Astrocyte (in vitro differentiated cells and primary cell): ENCODE data around the gene HBZ. TPM values are rescaled to one million over a fixed set of nuclear protein-coding genes. Genes with fewer than 3 reads are reported as not detected.
A peak's percentile ranks its signal among the peaks of the same experiment; 100 is the strongest.

Experiments used
- DNase-seq: peaks from one replicate; pipeline ENCODE4 v3.0.0-alpha.2; 2010; ENCODE audit warnings: low read depth
- FAIRE-seq: peaks from 2 replicates; lab custom pipeline; 2011; peaks lifted over from hg19 to GRCh38; lab: Jason Lieb, UNC
- H2AFZ ChIP-seq: 2 replicates; pipeline ENCODE4 v1.6.0; 2012; ENCODE audit warnings: low read depth, low read length, inconsistent platforms
- H3K27ac ChIP-seq: 2 replicates; pipeline ENCODE4 v1.5.1; 2011; ENCODE audit warnings: low read depth, low read length, inconsistent platforms
- H3K27me3 ChIP-seq: 2 replicates; pipeline ENCODE4 v1.6.0; 2011; ENCODE audit warnings: low read length, inconsistent platforms; ENCODE audit not compliant: insufficient read depth
- H3K36me3 ChIP-seq: 2 replicates; pipeline ENCODE4 v1.5.1; 2011; ENCODE audit warnings: low read length, inconsistent platforms; ENCODE audit not compliant: insufficient read depth
- H3K4me1 ChIP-seq: 2 replicates; pipeline ENCODE4 v1.5.1; 2011; ENCODE audit warnings: low read length, inconsistent platforms; ENCODE audit not compliant: insufficient read depth
- H3K4me2 ChIP-seq: 2 replicates; pipeline ENCODE4 v1.6.0; 2012; ENCODE audit warnings: low read length, inconsistent platforms
- H3K4me3 ChIP-seq: 2 replicates; pipeline ENCODE4 v1.5.1; 2011; ENCODE audit warnings: low read depth, mild to moderate bottlenecking, low read length, inconsistent platforms; ENCODE audit not compliant: insufficient read depth
- H3K79me2 ChIP-seq: 2 replicates; pipeline ENCODE4 v1.6.0; 2012; ENCODE audit warnings: mild to moderate bottlenecking, low read length, inconsistent platforms; ENCODE audit not compliant: insufficient read depth
- H3K9ac ChIP-seq: 2 replicates; pipeline ENCODE4 v1.6.0; 2012; ENCODE audit warnings: mild to moderate bottlenecking, low read length, inconsistent platforms
- H3K9me3 ChIP-seq: 2 replicates; pipeline ENCODE4 v1.5.1; 2012; ENCODE audit warnings: low read depth, mild to moderate bottlenecking, low read length, inconsistent platforms; ENCODE audit not compliant: insufficient read depth
- H4K20me1 ChIP-seq: 2 replicates; pipeline ENCODE4 v1.6.0; 2012; ENCODE audit warnings: low read length, inconsistent platforms; ENCODE audit not compliant: insufficient read depth
- H3K27ac Mint-ChIP-seq: one replicate; pipeline ENCODE4 v1.8.0; 2021; ENCODE audit warnings: mild to moderate bottlenecking, mixed read lengths; ENCODE audit not compliant: unreplicated experiment
- H3K27me3 Mint-ChIP-seq: one replicate; pipeline ENCODE4 v1.8.0; 2021; ENCODE audit warnings: low read depth, mixed read lengths; ENCODE audit not compliant: unreplicated experiment
- H3K36me3 Mint-ChIP-seq: one replicate; pipeline ENCODE4 v1.8.0; 2021; ENCODE audit warnings: low read depth, mixed read lengths; ENCODE audit not compliant: unreplicated experiment
- H3K4me1 Mint-ChIP-seq: one replicate; pipeline ENCODE4 v1.8.0; 2021; ENCODE audit warnings: low read depth, mixed read lengths; ENCODE audit not compliant: unreplicated experiment
- H3K4me3 Mint-ChIP-seq: one replicate; pipeline ENCODE4 v1.8.0; 2021; ENCODE audit warnings: mild to moderate bottlenecking, moderate library complexity, mixed read lengths; ENCODE audit not compliant: unreplicated experiment
- H3K9me3 Mint-ChIP-seq: one replicate; pipeline ENCODE4 v1.8.0; 2021; ENCODE audit warnings: mild to moderate bottlenecking, mixed read lengths; ENCODE audit not compliant: unreplicated experiment
- CTCF ChIP-seq: IDR thresholded peaks from 2 replicates; pipeline ENCODE4 v1.5.1; 2011; ENCODE audit warnings: low read depth, mild to moderate bottlenecking, inconsistent platforms, low read length, moderate library complexity; ENCODE audit not compliant: insufficient read depth
- EZH2 ChIP-seq: IDR thresholded peaks from 2 replicates; pipeline ENCODE4 v1.6.1; 2012; ENCODE audit warnings: mild to moderate bottlenecking, low read length, inconsistent platforms; ENCODE audit not compliant: insufficient read depth
- total RNA-seq: library from RNA; stranded (reverse); gene quantifications from 2 replicates; pipeline ENCODE4 v1.2.1, GENCODE V29; 2021

Gene HBZ
- total RNA-seq, 1 donor from 2014 or later, result not detected

DNA sequence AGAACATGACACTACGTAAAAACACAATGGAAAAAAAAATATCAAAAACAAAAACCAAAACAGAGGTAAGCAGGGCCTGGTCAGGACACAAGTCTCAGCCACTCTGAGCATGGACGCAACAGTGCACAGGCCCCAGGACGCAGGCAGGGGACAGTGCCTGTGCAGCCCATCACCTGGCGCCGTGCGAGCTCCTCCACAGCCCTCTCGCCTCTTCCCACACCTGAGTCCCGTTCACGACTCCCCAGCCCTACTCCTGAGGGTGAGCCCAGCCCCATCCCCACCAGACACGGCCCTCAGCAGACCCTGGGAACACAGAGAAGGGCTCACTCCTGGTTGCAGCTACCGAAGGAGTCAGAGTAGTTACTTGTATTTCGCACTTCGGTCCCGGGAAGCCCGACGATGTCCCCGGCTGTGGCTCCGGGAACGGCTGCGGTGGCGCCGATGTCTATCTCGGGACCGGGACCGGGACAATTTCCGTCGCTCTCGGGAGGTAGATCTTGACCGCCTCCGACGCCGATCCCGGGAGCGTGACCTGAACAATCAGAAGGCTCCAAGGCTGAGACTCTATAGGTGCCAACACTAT, 37.3 kb downstream of the HBZ start:
- FAIRE-seq, result no peak
- peaks cover 31% of the 10 kb centered on the region for H3K36me3 Mint-ChIP-seq
- no peak for TF ChIP-seq EZH2
- no peak for TF ChIP-seq CTCF
- no peaks in the 10 kb centered on the region for H3K27me3 Mint-ChIP-seq
- H3K4me1 ChIP-seq, result no peaks in the 10 kb centered on the region
- no peak overlapping the region for H3K4me3 Mint-ChIP-seq
- no peak overlapping the region for H3K4me2 ChIP-seq
- DNase-seq, result no peak
- H2AFZ ChIP-seq, result no peak overlapping the region
- H3K27me3 ChIP-seq, result no peaks in the 10 kb centered on the region
- H3K27ac Mint-ChIP-seq, result no peak overlapping the region
- no peak overlapping the region for H3K9ac ChIP-seq
- no peak overlapping the region for H3K4me3 ChIP-seq
- no peaks in the 10 kb centered on the region for H3K9me3 ChIP-seq
- H3K9me3 Mint-ChIP-seq, result no peaks in the 10 kb centered on the region
- peaks cover 37% of the 10 kb centered on the region for H3K36me3 ChIP-seq
- peaks cover 73% of the 10 kb centered on the region for H4K20me1 ChIP-seq
- peaks cover 6% of the 10 kb centered on the region for H3K79me2 ChIP-seq
- H3K4me1 Mint-ChIP-seq, result peaks cover 9% of the 10 kb centered on the region
- no peak overlapping the region for H3K27ac ChIP-seq

GRCh38 chr16:191831-192230, 39.4 kb downstream of the HBZ start:
- Histone ChIP-seq H3K9ac (peak overlapping the region; percentile 14), H3K27me3 (no peaks in the 10 kb centered on the region), H3K27ac (no peak overlapping the region), H3K4me3 (no peak overlapping the region), H2AFZ (no peak overlapping the region), H3K4me1 (no peaks in the 10 kb centered on the region), H3K79me2 (peaks cover 15% of the 10 kb centered on the region), H3K4me2 (peak overlapping the region; percentile 4), H4K20me1 (peaks cover 75% of the 10 kb centered on the region), H3K9me3 (no peaks in the 10 kb centered on the region), H3K36me3 (peaks cover 47% of the 10 kb centered on the region)
- H3K4me1 Mint-ChIP-seq, result peaks cover 9% of the 10 kb centered on the region
- peak overlapping the region; percentile 38 for H3K27ac Mint-ChIP-seq
- no peaks in the 10 kb centered on the region for H3K9me3 Mint-ChIP-seq
- TF ChIP-seq CTCF, result no peak
- TF ChIP-seq EZH2, result no peak
- FAIRE-seq (no peak), DNase-seq (peak; percentile 16)
- H3K4me3 Mint-ChIP-seq, result no peak overlapping the region
- H3K36me3 Mint-ChIP-seq, result peaks cover 31% of the 10 kb centered on the region
- H3K27me3 Mint-ChIP-seq, result no peaks in the 10 kb centered on the region

GRCh38 chr16:192686-193085, 40.2 kb downstream of the HBZ start:
- H3K36me3 Mint-ChIP-seq, result peaks cover 31% of the 10 kb centered on the region
- peaks cover 72% of the 10 kb centered on the region for H4K20me1 ChIP-seq
- no peaks in the 10 kb centered on the region for H3K4me1 ChIP-seq
- H2AFZ ChIP-seq, result no peak overlapping the region
- no peaks in the 10 kb centered on the region for H3K27me3 ChIP-seq
- no peaks in the 10 kb centered on the region for H3K9me3 Mint-ChIP-seq
- H3K27ac Mint-ChIP-seq, result no peak overlapping the region
- H3K4me1 Mint-ChIP-seq, result peaks cover 9% of the 10 kb centered on the region
- peaks cover 18% of the 10 kb centered on the region for H3K79me2 ChIP-seq
- FAIRE-seq, result no peak
- H3K4me3 ChIP-seq, result no peak overlapping the region
- no peaks in the 10 kb centered on the region for H3K27me3 Mint-ChIP-seq
- no peak overlapping the region for H3K9ac ChIP-seq
- no peak for DNase-seq
- H3K9me3 ChIP-seq, result no peaks in the 10 kb centered on the region
- H3K4me3 Mint-ChIP-seq, result no peak overlapping the region
- TF ChIP-seq EZH2 (no peak), CTCF (no peak)
- no peak overlapping the region for H3K27ac ChIP-seq
- no peak overlapping the region for H3K4me2 ChIP-seq
- peaks cover 44% of the 10 kb centered on the region for H3K36me3 ChIP-seq
